ENCODE results near the gene TPST2. TPM values are rescaled to one million over a fixed set of nuclear protein-coding genes. Genes with fewer than 3 reads are reported as not detected.

The TPST2 gene
- total RNA-seq, 1 experiment from 2014 or later: 50.1 TPM

- H3K4me1 Mint-ChIP-seq: peaks cover 65 to 77% of the 10 kb centered on the region in 2 experiments
- no peaks in the 10 kb centered on the region for H3K27me3 Mint-ChIP-seq (ENCODE audit: low read depth)
- H3K9me3 Mint-ChIP-seq: no peaks in the 10 kb centered on the region
These were observed 8.2 kb downstream of the TPST2 start for GRCh38 chr22:26581633-26582168.

More at GRCh38 chr22:26581633-26582168, 8.2 kb downstream of the TPST2 start:
- peak overlapping the region in 1 of 3 experiments; percentile 98; a peak in 3 of 7 replicates for H3K27ac Mint-ChIP-seq
- Histone ChIP-seq H2BK120ac (ENCODE audit: low read depth, low read length, poor library complexity, severe bottlenecking) (no peak overlapping the region), H3K18ac (ENCODE audit: insufficient read length, low read depth, low read length) (no peak overlapping the region), H4K8ac (replicated peaks; ENCODE audit: insufficient read length, low read depth, low read length) (no peak overlapping the region), H3K14ac (ENCODE audit: insufficient read depth, low read length) (no peak overlapping the region), H3K23ac (ENCODE audit: insufficient read length, low read depth, low read length) (no peak overlapping the region), H3K4me2 (ENCODE audit: insufficient read depth, insufficient read length, low read length) (no peak overlapping the region), H2BK5ac (ENCODE audit: insufficient read length, low read length) (no peak overlapping the region), H2BK12ac (ENCODE audit: insufficient read length, low read depth, low read length) (no peak overlapping the region), H3K9ac (ENCODE audit: extremely low read depth, insufficient read length, low read length) (no peak overlapping the region), H3K27me3 (ENCODE audit: insufficient read depth, low read length) (no peaks in the 10 kb centered on the region), H3K27ac (ENCODE audit: insufficient read length, low read depth, low read length) (no peak overlapping the region), H4K20me1 (ENCODE audit: control insufficient read depth, insufficient read depth, insufficient read length) (no peaks in the 10 kb centered on the region), H4K91ac (ENCODE audit: insufficient read length, low read depth, low read length) (no peak overlapping the region), H3K9me3 (ENCODE audit: control insufficient read depth, low read depth, low read length) (no peaks in the 10 kb centered on the region), H4K5ac (ENCODE audit: insufficient read length, low read depth, low read length) (no peak overlapping the region), H3K79me1 (ENCODE audit: insufficient read depth, low read depth, low read length, poor library complexity, severe bottlenecking) (peaks cover 7% of the 10 kb centered on the region), H3T11ph (ENCODE audit: low read length) (no peak overlapping the region), H2AK5ac (ENCODE audit: insufficient read length, low read length) (no peak overlapping the region), H2BK15ac (ENCODE audit: low read depth, low read length) (no peak overlapping the region), H3K4me1 (ENCODE audit: insufficient read depth, low read length) (peaks cover 19% of the 10 kb centered on the region; the same call in 1 of the 2 replicates), H3K23me2 (ENCODE audit: insufficient read length, low read depth, low read length, poor library complexity, severe bottlenecking) (no peaks in the 10 kb centered on the region), H3K56ac (ENCODE audit: insufficient read length, low read depth, low read length) (no peak overlapping the region), H3K79me2 (ENCODE audit: insufficient read depth, low read length) (peaks cover 37% of the 10 kb centered on the region; the same call in 1 of the 2 replicates), H3K4ac (ENCODE audit: low read depth, low read length) (no peak overlapping the region), H2BK20ac (ENCODE audit: low read depth, low read length, poor library complexity, severe bottlenecking) (no peak overlapping the region), H2AFZ (ENCODE audit: low read length) (no peak overlapping the region)
- no peak for TF ChIP-seq CTCF (conservative IDR thresholded peaks at IDR 0.05)
- DNase-seq: no peak
- no CpG with 5 or more reads among the region's 8 CpGs for WGBS (ENCODE audit: extremely low coverage, insufficient read length, low lambda C conversion rate)
- no peak overlapping the region for H3K4me3 Mint-ChIP-seq
- H3K36me3 Mint-ChIP-seq (ENCODE audit: insufficient read depth in 1 of 3, low read depth in 3 of 3): peaks cover 26 to 31% (median 28%) of the 10 kb centered on the region in 3 experiments

Data from H9 (cell line).